SK-N-DZ (cell line): ENCODE measurements around the gene ZNF418.
"Not testable (repeated sequence)": the region's sequence is repeated elsewhere in the genome, so short reads cannot be mapped to it uniquely, and the experiment has no call there.

ENCODE experiments used
- DNase-seq: peaks from one replicate; pipeline ENCODE4 v3.0.0-alpha.2; 2015; ENCODE audit warnings: low spot score

The ZNF418 gene

DNA sequence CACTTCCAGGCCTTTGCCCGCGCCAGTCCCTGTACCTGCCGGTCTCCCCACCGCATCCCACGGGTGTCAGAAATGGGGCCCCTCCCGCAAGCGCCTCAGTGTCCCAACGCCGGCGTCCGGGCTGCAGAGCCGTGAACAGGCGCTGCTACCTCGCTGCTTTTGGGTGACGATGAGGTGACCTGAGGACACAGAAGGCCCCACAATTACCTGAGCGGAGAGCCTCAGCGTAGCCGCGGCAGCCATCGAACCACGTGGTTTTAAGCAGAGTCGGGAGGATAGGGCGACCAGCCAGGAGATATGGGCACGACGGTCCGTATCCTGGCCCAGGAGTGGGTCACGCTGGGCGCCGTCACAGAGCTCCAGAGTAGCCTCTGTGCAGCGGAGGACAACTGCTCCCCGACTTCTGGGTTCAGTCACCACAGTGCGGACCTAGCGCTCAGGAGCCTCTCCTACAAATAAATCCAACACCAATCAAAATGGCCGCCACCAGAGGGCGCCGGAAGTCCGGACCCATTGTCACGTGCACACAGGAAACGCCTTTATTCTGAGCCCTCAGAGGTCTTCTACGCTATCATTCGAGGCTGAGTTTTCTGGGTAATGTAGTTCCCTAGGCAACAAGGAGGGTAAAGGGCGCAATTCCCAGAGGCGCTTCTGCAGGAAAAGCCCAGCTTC lies 46.5 kb downstream of the ZNF418 start, which contains the start of gene ZNF814:
Gene ZNF814, minus strand, starts transcription at position 478 of the 672 bp plus-strand sequence. Its CDS starts 235 bp downstream, at position 243.
- DNase-seq, result peak; percentile 92

- peak; percentile 2 for DNase-seq
Measured at GRCh38 chr19:57888107-57888559, 47.1 kb downstream of the ZNF418 start.

DNA sequence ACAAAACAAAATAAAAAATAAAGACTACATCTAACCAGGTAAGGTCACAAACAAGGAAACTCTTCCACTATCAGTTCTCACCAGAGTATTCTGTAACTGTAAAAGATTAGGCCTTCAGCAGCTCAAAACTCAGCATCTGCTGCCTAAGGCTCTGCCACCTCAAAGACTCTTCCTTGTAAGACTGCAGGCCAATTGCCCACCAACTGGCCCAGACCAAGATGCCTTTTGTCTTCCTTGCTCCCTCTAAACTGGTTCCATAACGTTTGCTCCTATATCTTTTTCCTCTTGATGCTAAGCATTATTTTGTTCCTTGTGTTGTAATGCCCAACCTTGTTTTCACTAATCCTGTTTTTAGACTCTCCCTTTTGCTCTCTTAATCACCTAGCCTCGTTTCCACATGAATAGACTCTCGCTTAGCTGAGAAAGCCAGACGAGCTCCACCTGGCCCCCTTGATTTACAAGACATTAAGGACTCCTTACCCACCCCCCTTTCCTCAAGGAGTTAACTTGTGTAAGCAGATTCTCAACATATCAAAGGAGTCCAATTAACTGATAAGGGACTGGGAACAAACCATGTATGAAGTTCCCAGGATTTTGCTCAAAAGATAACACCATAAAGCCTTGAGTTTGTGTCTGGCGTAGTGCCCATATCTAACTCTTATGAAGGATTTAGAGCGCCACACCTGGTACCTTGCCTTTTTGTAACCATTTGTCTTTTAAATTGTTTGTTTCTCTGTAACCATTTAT lies 47.8 kb downstream of the ZNF418 start:
- no peak for DNase-seq

DNA sequence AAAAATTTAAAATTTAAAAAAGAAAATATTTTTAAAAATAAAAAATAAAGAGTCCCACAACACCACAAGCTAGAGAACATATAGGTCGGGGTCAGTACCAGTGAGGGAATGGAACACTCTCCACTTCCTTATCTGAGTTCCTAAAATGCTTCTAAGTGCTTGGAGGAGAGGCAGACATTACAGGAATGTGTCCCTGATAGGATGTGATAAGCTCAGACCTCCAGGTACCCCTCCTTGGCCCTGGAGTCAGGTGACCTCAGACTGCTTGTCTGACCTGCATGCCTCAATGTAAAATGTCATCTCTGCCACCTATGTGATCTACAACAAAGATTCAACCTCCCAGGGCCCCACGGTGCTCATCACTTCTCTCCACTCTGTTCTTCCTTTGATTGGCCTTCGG lies 49.2 kb downstream of the ZNF418 start:
- DNase-seq, result no peak

DNA sequence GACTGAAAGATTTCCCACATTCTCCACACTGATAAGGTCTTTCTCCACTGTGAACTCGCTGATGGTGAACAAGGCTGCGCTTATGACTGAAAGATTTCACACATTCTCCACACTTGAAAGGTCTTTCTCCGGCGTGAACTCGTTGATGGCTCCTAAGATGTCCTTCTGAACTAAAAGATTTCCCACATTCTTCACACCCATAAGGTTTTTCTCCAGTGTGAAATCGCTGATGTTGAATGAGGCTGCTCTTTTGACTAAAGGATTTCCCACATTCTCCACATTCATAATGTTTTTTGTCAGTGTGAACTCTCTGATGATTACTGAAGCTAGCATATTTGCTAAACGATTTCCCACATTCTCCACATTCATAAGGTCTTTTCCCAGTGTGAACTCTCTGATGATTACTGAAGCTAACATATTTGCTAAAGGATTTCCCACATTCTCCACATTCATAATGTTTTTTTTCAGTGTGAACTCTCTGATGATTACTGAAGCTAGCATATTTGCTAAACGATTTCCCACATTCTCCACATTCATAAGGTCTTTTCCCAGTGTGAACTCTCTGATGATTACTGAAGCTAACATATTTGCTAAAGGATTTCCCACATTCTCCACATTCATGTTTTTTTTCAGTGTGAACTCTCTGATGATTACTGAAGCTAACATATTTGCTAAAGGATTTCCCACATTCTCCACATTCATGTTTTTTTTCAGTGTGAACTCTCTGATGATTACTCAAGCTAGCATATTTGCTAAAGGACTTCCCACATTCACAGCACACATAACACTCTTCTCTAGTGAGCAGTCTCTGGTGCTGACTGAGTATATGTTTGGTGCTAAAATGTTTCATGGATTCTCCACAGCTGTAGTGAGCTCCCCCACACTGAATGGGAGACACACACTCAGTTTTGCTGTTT lies 61.1 kb downstream of the ZNF418 start:
- DNase-seq, result not testable (repeated sequence)

DNA sequence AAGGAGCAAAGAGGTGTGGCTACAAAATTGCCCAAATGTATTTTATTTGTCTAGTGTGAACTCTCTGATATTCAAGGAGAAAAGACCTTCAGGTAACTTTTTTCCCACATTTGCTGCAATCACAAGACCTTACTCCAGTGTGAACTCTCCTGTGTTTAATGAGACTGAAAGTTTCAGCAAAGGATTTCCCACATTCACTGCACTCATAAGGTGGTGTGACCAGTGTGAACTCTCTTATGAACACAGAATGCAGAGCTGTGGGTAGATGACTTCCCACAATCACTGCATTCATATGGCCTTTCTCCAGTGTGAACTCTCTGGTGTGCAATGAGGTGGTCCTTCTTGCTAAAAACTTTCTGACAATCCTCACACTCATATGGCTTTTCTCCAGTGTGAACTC lies 62.8 kb downstream of the ZNF418 start:
- DNase-seq, result no peak
